ENCODE results near the gene UAP1L1.

Gene UAP1L1

DNA sequence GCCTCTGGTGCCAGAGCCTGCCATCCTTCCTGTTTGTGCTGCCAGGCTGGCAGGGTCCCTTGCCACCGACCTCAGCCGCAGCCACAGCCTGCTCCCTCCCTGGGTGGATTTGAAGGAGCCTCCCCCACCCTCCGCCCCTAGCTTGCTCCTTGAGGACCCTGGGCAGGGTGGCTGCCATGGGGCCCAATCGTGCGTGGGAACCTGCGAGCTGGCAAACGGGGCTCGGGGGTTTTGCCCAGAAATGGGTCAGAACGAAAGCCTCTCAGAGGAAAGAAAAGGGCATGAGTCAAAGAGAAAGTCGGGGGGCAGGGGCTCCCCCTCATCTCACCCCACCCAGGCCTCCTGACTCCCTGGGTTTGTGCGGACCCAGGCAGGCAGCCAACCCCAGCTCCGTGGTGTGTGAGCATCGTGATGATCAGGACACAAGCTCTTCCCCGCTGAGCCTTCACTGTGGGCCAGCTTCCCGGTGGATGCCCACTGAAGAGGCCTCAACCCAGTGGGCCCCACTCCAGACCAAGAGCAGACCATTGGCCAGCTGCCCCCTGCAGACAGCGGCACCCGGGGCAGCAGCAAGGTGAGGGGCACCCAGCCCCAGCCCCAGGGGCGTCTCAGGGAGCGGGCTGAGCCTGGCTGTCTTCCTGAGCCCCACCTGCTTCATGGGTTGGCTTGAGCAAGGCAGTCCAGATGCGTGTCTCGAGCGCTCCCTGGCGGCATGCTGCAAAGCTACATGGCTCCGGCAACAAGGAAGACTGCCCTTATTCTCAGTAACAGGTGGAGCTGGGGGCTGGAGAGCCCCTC lies 42.4 kb upstream of the UAP1L1 start:
- peaks cover 0 to 14% of the 10 kb centered on the region in 2 donors for H3K36me3 ChIP-seq (ENCODE audit: control insufficient read depth in 1 of 2, insufficient read depth in 2 of 2, low read length in 2 of 2)
- H3K27me3 ChIP-seq (ENCODE audit: low read depth, low read length), result no peaks in the 10 kb centered on the region
- H3K27ac ChIP-seq (ENCODE audit: low read length), result no peak overlapping the region
- H3K9me3 ChIP-seq (ENCODE audit: control insufficient read depth in 1 of 2, low read length in 2 of 2), result no peaks in the 10 kb centered on the region
- no peak overlapping the region for H3K4me3 ChIP-seq (ENCODE audit: low read depth in 1 of 2, low read length in 2 of 2)
- H3K4me1 ChIP-seq (ENCODE audit: control insufficient read depth in 1 of 2, insufficient read depth in 2 of 2, low read length in 2 of 2), result peaks cover 0 to 12% of the 10 kb centered on the region in 2 donors

DNA sequence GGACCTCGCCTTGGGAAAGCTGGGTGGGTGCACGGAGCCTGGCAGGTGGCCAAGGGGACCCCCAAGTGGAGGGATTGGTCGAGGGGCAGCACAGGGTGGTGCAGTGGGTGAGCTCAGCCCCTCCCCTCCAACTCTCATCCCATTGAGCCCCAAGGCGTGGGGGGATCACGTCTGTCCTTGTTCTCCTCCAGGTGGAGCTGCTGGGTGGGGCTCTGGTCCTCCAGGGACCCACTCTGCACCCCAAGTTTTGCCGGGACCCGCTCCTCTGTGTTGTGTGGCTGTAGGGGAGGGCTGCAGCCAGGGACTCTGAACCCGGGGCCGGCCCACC lies 41.8 kb upstream of the UAP1L1 start:
- H3K27me3 ChIP-seq (ENCODE audit: low read depth, low read length), result no peaks in the 10 kb centered on the region
- H3K27ac ChIP-seq (ENCODE audit: low read length), result no peak overlapping the region
- peaks cover 0 to 12% of the 10 kb centered on the region in 2 donors for H3K4me1 ChIP-seq (ENCODE audit: control insufficient read depth in 1 of 2, insufficient read depth in 2 of 2, low read length in 2 of 2)
- H3K9me3 ChIP-seq (ENCODE audit: control insufficient read depth in 1 of 2, low read length in 2 of 2), result no peaks in the 10 kb centered on the region
- H3K4me3 ChIP-seq (ENCODE audit: low read depth in 1 of 2, low read length in 2 of 2), result no peak overlapping the region
- peaks cover 0 to 18% of the 10 kb centered on the region in 2 donors for H3K36me3 ChIP-seq (ENCODE audit: control insufficient read depth in 1 of 2, insufficient read depth in 2 of 2, low read length in 2 of 2)

DNA sequence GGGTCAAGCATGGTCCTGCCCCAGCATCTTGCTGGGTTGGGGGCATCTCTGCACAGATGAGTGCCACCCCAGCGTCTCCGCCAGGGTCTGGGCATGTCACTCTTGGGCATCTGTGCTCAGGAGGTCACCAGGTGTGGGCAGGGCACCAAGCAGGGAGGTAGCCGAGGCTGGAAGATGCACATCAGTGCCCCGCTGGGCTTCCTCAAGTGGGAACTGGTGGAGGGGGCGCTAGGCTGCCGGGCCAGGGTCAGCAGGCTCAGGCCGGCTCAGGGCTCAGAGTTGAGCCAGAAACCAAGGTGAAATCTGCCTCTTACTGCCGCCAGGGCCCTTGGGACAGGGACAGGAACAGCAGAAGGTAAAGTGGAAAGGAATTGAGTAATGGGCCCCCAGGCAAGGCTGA lies 41.4 kb upstream of the UAP1L1 start:
- H3K9me3 ChIP-seq (ENCODE audit: control insufficient read depth in 1 of 2, low read length in 2 of 2), result no peaks in the 10 kb centered on the region

DNA sequence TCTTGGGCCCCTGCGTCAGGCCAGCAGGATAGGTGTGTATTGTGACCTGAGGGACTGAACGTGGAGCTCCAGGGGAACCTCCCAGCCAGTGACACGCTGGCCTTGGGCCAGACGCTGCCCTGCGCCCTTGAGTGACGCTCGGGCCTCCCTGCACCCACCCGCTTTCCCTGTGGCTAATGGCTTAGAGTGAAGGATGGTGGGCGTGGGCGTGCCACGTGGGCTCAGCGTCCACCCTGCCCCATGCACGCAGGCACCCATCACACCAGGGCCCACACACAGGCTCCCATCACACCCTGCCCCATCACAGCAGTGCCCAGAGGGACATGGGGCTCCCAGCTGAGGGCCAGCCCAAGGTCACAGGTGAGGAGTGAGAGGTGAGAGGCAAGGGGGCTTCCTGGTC lies 40.3 kb upstream of the UAP1L1 start:
- Histone ChIP-seq H3K9me3 (ENCODE audit: control insufficient read depth in 1 of 2, low read length in 2 of 2) (no peaks in the 10 kb centered on the region), H3K4me1 (ENCODE audit: control insufficient read depth in 1 of 2, insufficient read depth in 2 of 2, low read length in 2 of 2) (peaks cover 0 to 12% of the 10 kb centered on the region in 2 donors), H3K36me3 (ENCODE audit: control insufficient read depth in 1 of 2, insufficient read depth in 2 of 2, low read length in 2 of 2) (peaks cover 0 to 29% of the 10 kb centered on the region in 2 donors), H3K4me3 (ENCODE audit: low read depth in 1 of 2, low read length in 2 of 2) (no peak overlapping the region), H3K27ac (ENCODE audit: low read length) (no peak overlapping the region), H3K27me3 (ENCODE audit: low read depth, low read length) (no peaks in the 10 kb centered on the region)

More for the DNA sequence above, 41.4 kb upstream of the UAP1L1 start:
- H3K4me1 ChIP-seq (ENCODE audit: control insufficient read depth in 1 of 2, insufficient read depth in 2 of 2, low read length in 2 of 2), result peaks cover 0 to 12% of the 10 kb centered on the region in 2 donors
- H3K27ac ChIP-seq (ENCODE audit: low read length), result no peak overlapping the region
- H3K4me3 ChIP-seq (ENCODE audit: low read depth in 1 of 2, low read length in 2 of 2), result no peak overlapping the region
- H3K36me3 ChIP-seq (ENCODE audit: control insufficient read depth in 1 of 2, insufficient read depth in 2 of 2, low read length in 2 of 2), result peaks cover 0 to 23% of the 10 kb centered on the region in 2 donors
- no peaks in the 10 kb centered on the region for H3K27me3 ChIP-seq (ENCODE audit: low read depth, low read length)

DNA sequence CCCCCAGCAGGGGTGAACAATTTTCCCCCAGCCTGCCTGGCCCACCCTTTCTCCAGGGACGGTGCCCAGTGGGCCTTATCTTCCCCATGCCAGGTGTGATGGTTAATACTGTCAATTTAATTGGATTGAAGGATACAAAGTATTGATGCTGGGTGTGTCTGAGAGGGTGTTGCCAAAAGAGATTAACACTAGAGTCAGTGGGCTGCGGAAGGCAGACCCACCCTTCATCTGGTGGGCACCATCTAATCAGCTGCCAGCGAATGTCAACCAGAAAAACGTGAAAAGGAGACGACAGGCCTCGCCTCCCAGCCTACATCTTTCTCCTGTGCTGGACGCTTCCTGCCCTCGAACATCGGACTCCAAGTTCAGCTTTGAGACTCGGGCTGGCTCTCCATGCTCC lies 39.8 kb upstream of the UAP1L1 start:
- H3K36me3 ChIP-seq (ENCODE audit: control insufficient read depth in 1 of 2, insufficient read depth in 2 of 2, low read length in 2 of 2), result peaks cover 0 to 29% of the 10 kb centered on the region in 2 donors
- peaks cover 0 to 12% of the 10 kb centered on the region in 2 donors for H3K4me1 ChIP-seq (ENCODE audit: control insufficient read depth in 1 of 2, insufficient read depth in 2 of 2, low read length in 2 of 2)
- no peak overlapping the region for H3K27ac ChIP-seq (ENCODE audit: low read length)
- no peaks in the 10 kb centered on the region for H3K27me3 ChIP-seq (ENCODE audit: low read depth, low read length)
- H3K4me3 ChIP-seq (ENCODE audit: low read depth in 1 of 2, low read length in 2 of 2), result no peak overlapping the region
- H3K9me3 ChIP-seq (ENCODE audit: control insufficient read depth in 1 of 2, low read length in 2 of 2), result no peaks in the 10 kb centered on the region

DNA sequence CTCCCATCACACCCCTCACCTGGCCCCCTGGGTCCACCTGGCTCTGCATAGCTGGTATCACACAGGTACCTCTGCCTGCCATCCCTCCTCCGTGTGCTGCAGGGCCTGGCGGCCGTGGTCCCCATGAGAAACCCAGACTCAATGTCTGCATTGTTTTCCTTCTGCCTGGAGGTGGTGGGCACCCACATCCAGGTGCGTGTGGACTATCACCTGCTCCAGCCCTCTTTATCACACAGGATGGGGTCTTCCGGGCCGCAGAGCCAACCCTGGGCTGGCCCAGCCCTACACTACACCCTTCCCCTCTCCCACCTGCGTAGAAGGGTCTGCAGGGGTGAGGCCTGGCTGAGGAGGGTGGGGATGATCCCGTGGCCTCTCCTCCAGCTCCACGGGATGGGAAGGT lies 38.4 kb upstream of the UAP1L1 start:
- Histone ChIP-seq H3K27me3 (ENCODE audit: low read depth, low read length) (no peaks in the 10 kb centered on the region), H3K4me1 (ENCODE audit: control insufficient read depth in 1 of 2, insufficient read depth in 2 of 2, low read length in 2 of 2) (peaks cover 0 to 20% of the 10 kb centered on the region in 2 donors), H3K36me3 (ENCODE audit: control insufficient read depth in 1 of 2, insufficient read depth in 2 of 2, low read length in 2 of 2) (peaks cover 0 to 29% of the 10 kb centered on the region in 2 donors), H3K27ac (ENCODE audit: low read length) (no peak overlapping the region), H3K9me3 (ENCODE audit: control insufficient read depth in 1 of 2, low read length in 2 of 2) (no peaks in the 10 kb centered on the region), H3K4me3 (ENCODE audit: low read depth in 1 of 2, low read length in 2 of 2) (no peak overlapping the region)

DNA sequence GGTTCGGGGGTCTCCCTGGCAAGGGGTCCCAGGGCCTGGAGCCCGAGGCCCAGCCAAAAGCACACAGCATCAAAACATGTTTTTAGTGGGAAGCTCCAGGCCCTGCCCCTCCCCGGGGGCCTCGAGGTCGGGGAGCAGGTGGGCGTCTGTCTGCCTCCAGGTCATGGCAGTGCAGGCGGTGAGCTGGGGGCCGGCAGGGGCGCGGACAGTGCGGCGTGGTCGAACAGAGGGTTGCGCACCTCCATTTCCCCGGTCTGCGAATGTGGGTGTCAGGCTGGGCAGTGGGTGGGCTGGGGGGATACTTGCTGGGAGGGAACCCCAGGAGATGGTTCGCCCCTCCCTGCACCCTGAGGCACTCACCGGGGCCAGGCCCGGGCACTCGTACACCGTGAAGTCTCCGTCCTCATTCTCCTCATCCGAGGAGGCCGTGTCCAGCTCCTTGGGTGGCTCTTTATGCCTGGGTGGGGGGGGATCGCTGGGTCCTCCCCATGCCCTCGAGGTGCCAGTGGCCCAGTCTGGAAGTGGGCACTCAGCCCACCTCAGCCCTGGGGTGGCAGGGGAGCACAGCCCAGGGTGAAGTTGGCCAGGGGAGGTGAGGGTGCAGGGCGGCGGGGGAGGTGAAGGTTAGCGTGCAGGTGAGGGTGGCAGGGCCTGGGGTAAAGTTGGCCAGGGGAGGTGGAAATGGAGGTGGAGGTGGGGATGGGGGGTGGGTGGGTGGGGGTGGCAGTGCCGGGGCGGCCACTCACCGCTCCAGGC lies 37.5 kb upstream of the UAP1L1 start:
- H3K4me1 ChIP-seq (ENCODE audit: control insufficient read depth in 1 of 2, insufficient read depth in 2 of 2, low read length in 2 of 2), result peaks cover under 1 to 26% of the 10 kb centered on the region in 2 donors
- no peak overlapping the region for H3K27ac ChIP-seq (ENCODE audit: low read length)
- H3K27me3 ChIP-seq (ENCODE audit: low read depth, low read length), result peaks cover 3% of the 10 kb centered on the region

DNA sequence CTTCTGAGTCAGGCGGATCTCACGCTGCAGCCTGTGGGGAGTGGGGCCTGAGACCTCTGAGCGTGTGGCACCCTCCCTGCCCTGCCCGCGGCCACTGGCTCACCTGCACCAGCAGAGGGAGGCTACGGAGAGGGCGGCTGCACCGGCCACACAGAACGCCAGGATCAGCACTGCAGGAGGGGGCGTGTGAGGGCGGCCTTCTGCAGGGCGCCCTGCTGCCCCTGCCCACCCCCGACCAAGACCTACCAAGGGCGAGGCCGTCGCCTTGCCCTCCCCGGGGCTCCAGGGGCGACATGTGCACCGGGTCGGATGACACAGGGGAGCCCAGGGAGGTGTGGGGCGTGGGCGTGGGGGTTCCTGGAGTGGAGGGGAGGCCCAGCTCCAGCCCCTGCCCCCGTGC lies 36.7 kb upstream of the UAP1L1 start:
- peaks cover 7% of the 10 kb centered on the region for H3K27me3 ChIP-seq (ENCODE audit: low read depth, low read length)
- no peak overlapping the region for H3K4me3 ChIP-seq (ENCODE audit: low read depth in 1 of 2, low read length in 2 of 2)
- H3K36me3 ChIP-seq (ENCODE audit: control insufficient read depth in 1 of 2, insufficient read depth in 2 of 2, low read length in 2 of 2), result peaks cover 0 to 29% of the 10 kb centered on the region in 2 donors
- no peak overlapping the region for H3K27ac ChIP-seq (ENCODE audit: low read length)
- H3K4me1 ChIP-seq (ENCODE audit: control insufficient read depth in 1 of 2, insufficient read depth in 2 of 2, low read length in 2 of 2), result peaks cover 4 to 23% of the 10 kb centered on the region in 2 donors
- H3K9me3 ChIP-seq (ENCODE audit: control insufficient read depth in 1 of 2, low read length in 2 of 2), result no peaks in the 10 kb centered on the region

More for the DNA sequence above, 37.5 kb upstream of the UAP1L1 start:
- Histone ChIP-seq H3K36me3 (ENCODE audit: control insufficient read depth in 1 of 2, insufficient read depth in 2 of 2, low read length in 2 of 2) (peaks cover 0 to 29% of the 10 kb centered on the region in 2 donors), H3K4me3 (ENCODE audit: low read depth in 1 of 2, low read length in 2 of 2) (no peak overlapping the region), H3K9me3 (ENCODE audit: control insufficient read depth in 1 of 2, low read length in 2 of 2) (no peaks in the 10 kb centered on the region)

DNA sequence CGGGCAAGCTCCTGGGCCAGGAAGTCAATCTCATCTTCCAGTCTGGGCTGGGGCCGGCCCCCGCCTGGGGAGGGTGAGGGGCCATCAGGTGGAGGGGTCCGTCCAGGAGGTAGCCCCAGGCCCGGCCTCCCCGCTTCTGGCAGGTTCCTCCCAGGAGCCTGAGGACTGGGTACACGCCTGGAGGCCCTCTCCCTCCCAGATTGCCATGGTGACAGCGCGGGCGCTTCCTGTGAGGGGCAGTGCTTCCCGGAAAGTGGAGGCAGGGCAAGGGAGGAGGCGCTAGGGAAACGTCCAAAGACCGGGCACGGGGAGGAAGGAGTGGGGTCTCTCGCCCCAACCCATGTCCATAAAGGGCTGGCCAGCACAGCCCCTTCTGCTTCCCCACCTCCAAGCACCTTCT lies 36.2 kb upstream of the UAP1L1 start:
- no peak overlapping the region for H3K27ac ChIP-seq (ENCODE audit: low read length)

DNA sequence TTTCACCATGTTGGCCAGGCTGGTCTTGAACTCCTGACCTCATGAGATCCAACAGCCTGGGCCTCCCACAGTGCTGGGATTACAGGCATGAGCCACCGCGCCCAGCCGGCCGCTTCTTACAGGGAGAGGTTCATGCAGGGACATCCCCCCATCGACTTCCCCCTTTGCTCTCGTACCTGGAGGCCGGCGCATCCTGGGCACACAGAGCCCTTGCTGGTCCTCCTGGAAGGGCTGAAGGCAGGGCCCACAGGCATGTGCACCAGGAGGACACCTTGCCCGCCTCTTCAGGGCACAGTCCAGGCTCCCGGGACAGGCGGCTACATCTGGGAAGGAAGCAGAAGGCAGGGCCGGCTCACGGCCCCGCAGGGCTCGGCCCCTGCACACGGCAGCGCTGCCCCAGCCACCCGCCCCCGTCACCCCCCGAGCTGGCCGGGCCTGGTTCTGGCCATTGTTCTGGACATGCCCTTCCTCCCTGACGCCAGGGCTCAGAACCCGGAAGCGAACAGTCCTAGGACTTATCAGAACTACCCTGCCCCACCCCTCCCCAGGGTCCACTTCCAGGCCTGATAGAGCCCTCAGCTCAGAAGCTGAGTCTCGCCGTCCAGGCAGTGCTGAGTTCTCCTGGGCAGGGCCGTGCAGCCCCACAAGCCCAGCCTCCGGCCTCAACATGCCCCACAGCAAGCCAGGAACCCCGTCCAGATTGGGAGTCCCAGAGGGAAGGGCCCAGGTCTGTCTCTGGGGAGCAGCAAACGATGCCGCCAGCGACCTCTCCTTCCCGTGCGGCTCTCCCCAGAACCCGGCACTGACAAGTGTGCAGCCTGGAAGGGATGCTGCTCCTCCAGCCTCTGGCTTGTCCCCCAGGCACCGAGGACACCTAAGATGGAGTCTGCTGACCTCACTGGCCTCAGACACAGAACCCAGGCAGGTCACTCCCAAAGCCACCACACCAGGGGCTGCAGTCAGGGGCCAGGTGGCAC lies 34.3 kb upstream of the UAP1L1 start:
- no peak overlapping the region for H3K4me3 ChIP-seq (ENCODE audit: low read depth in 1 of 2, low read length in 2 of 2)
- peaks cover 7% of the 10 kb centered on the region for H3K27me3 ChIP-seq (ENCODE audit: low read depth, low read length)
- H3K27ac ChIP-seq (ENCODE audit: low read length), result no peak overlapping the region
- peaks cover 0 to 29% of the 10 kb centered on the region in 2 donors for H3K36me3 ChIP-seq (ENCODE audit: control insufficient read depth in 1 of 2, insufficient read depth in 2 of 2, low read length in 2 of 2)
- peaks cover 4 to 28% of the 10 kb centered on the region in 2 donors for H3K4me1 ChIP-seq (ENCODE audit: control insufficient read depth in 1 of 2, insufficient read depth in 2 of 2, low read length in 2 of 2)
- no peaks in the 10 kb centered on the region for H3K9me3 ChIP-seq (ENCODE audit: control insufficient read depth in 1 of 2, low read length in 2 of 2)

More for the DNA sequence above, 36.2 kb upstream of the UAP1L1 start:
- Histone ChIP-seq H3K4me3 (ENCODE audit: low read depth in 1 of 2, low read length in 2 of 2) (no peak overlapping the region), H3K4me1 (ENCODE audit: control insufficient read depth in 1 of 2, insufficient read depth in 2 of 2, low read length in 2 of 2) (peaks cover 4 to 25% of the 10 kb centered on the region in 2 donors), H3K9me3 (ENCODE audit: control insufficient read depth in 1 of 2, low read length in 2 of 2) (no peaks in the 10 kb centered on the region), H3K36me3 (ENCODE audit: control insufficient read depth in 1 of 2, insufficient read depth in 2 of 2, low read length in 2 of 2) (peaks cover 0 to 29% of the 10 kb centered on the region in 2 donors), H3K27me3 (ENCODE audit: low read depth, low read length) (peaks cover 7% of the 10 kb centered on the region)
